ENCODE results near the gene SLC11A1.

The SLC11A1 gene

GRCh38 chr2:218437969-218438368 is 55.9 kb downstream of the SLC11A1 start:
- no peak for DNase-seq

GRCh38 chr2:218438596-218438995 is 56.5 kb downstream of the SLC11A1 start:
- DNase-seq = no peak

- no peak for DNase-seq
Observed at GRCh38 chr2:218444692-218445357, 62.8 kb downstream of the SLC11A1 start.

GRCh38 chr2:218445602-218446001 is 63.5 kb downstream of the SLC11A1 start:
- no peak for DNase-seq

All from NCI-H146 (cell line).